Thoracic aorta (tissue), 2 donors: ENCODE data around the gene PTPRG. TPM values are rescaled to one million over a fixed set of nuclear protein-coding genes. Genes with fewer than 3 reads are reported as not detected.

Experiments
- ATAC-seq: fragments of 150-250 bp; one replicate; pipeline ENCODE4 v1.8.0; 2017; ENCODE audit warnings: low read depth; ENCODE audit not compliant: insufficient number of reproducible peaks, low FRiP score
- DNase-seq: peaks from one replicate; pipeline ENCODE4 v3.0.0-alpha.2; 2020; ENCODE audit warnings: low spot score
- H3K27ac ChIP-seq, 2 donors: fragments of 200-600 bp; sonication (generic); 1 replicate in 1 of 2; 2 replicates in 1 of 2; pipeline ENCODE4 v1.5.1; 2016; ENCODE audit warnings: mild to moderate bottlenecking in 2 of 2, moderate library complexity in 2 of 2
- H3K27me3 ChIP-seq: fragments of 200-600 bp; sonication (generic); replicated peaks from 2 replicates; pipeline ENCODE4 v1.6.0; 2016; ENCODE audit warnings: mild to moderate bottlenecking; ENCODE audit not compliant: insufficient read depth
- H3K36me3 ChIP-seq: fragments of 200-600 bp; sonication (generic); one replicate; pipeline ENCODE4 v1.5.1; 2016
- H3K4me1 ChIP-seq, 2 donors: fragments of 200-600 bp; sonication (generic); 1 replicate in 1 of 2; 2 replicates in 1 of 2; pipeline versions ENCODE4 v1.5.1 to v1.6.0; 2016; ENCODE audit warnings: low read depth in 2 of 2, mild to moderate bottlenecking in 1 of 2; ENCODE audit not compliant: control insufficient read depth in 1 of 2
- H3K4me3 ChIP-seq: fragments of 200-600 bp; sonication (generic); 2 replicates; pipeline ENCODE4 v1.5.1; 2016; ENCODE audit warnings: mild to moderate bottlenecking
- H3K9me3 ChIP-seq: fragments of 200-600 bp; sonication (generic); 2 replicates; pipeline ENCODE4 v1.5.1; 2016
- CTCF ChIP-seq: fragments of 200-600 bp; sonication (generic); IDR thresholded peaks from one replicate; pipeline ENCODE4 v1.5.1; 2019; ENCODE audit warnings: antibody characterized with exemption
- total RNA-seq, 2 donors: library from RNA; depleted of rRNA; stranded (reverse); fragments of >200 nt; gene quantifications; one replicate each; pipeline versions ENCODE4 v1.1.0 to v1.2.3, GENCODE V29; 2016

PTPRG gene
- total RNA-seq, 2 donors from 2014 or later = 154 to 208 TPM

DNA sequence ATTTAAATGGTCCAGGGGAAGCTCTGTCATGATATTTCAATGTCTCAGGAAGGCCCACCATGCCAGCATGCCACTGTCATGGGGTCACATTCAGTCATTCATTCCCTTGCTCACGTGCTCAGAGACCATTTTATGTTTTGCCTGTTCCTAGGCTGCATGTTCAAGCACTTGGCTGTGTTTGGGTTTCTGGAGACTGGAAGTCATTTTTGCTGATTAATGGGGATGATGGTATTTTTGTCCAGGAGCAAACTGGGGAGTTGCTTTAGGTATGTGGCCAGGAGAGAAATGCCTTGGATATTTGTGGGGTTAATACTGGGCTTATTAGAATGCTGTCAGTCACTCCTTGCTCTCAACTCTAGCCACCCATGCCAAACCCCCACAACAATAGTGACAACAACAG lies 303.5 kb downstream of the PTPRG start:
- no peaks in the 10 kb centered on the region for H3K9me3 ChIP-seq
- TF ChIP-seq CTCF = no peak
- DNase-seq = no peak
- H3K36me3 ChIP-seq = no peaks in the 10 kb centered on the region
- ATAC-seq = peak; percentile 74
- no peaks in the 10 kb centered on the region for H3K27me3 ChIP-seq
- H3K4me3 ChIP-seq = no peak overlapping the region
- H3K4me1 ChIP-seq = peaks cover 18 to 46% of the 10 kb centered on the region in 2 donors
- peak overlapping the region in 1 of 2 donors; percentile 56 for H3K27ac ChIP-seq

- no peak for TF ChIP-seq CTCF
- Histone ChIP-seq H3K36me3 (no peaks in the 10 kb centered on the region), H3K27me3 (no peaks in the 10 kb centered on the region), H3K4me1 (peaks cover 18 to 46% of the 10 kb centered on the region in 2 donors), H3K9me3 (no peaks in the 10 kb centered on the region), H3K27ac (peak overlapping the region in 1 of 2 donors; percentile 56), H3K4me3 (no peak overlapping the region)
- ATAC-seq (no peak), DNase-seq (no peak)
Observed at GRCh38 chr3:61865466-61866152, 304.2 kb downstream of the PTPRG start.

- Histone ChIP-seq H3K4me3 (no peak overlapping the region), H3K36me3 (no peaks in the 10 kb centered on the region), H3K27ac (no peak overlapping the region), H3K27me3 (no peaks in the 10 kb centered on the region), H3K9me3 (no peaks in the 10 kb centered on the region), H3K4me1 (peaks cover 18 to 46% of the 10 kb centered on the region in 2 donors)
- no peak for TF ChIP-seq CTCF
- no peak for ATAC-seq
- no peak for DNase-seq
Observed at GRCh38 chr3:61866153-61866542, 304.8 kb downstream of the PTPRG start.

DNA sequence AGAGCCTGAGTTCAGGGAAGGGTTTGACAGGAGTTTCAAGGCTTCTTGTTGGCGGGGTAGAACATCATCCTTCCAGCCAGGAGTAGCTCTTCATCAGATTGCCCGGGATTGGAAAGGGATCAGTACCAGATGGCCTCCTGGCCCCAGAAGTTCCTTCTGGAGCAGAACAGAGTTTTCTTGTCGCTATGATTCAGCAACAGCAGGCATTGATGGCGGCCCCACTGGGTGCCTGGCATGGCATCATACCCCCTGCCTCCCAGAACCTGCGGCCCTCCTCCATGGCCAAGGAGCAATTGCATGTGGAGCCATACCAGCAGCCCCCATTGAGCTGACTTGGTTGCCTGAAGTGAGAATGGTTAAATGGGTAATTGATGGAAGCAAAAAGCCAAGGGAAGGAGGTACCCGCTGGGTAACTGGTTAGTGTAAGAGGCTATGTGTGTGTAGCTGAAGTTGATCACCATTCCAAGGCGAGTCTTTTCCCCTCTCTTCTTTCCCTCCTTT lies 305.6 kb downstream of the PTPRG start:
- no peak for TF ChIP-seq CTCF
- no peak overlapping the region for H3K4me3 ChIP-seq
- H3K4me1 ChIP-seq = peaks cover 18 to 46% of the 10 kb centered on the region in 2 donors
- H3K27me3 ChIP-seq = no peaks in the 10 kb centered on the region
- H3K9me3 ChIP-seq = no peaks in the 10 kb centered on the region
- H3K27ac ChIP-seq = no peak overlapping the region
- no peaks in the 10 kb centered on the region for H3K36me3 ChIP-seq
- ATAC-seq (no peak), DNase-seq (no peak)

DNA sequence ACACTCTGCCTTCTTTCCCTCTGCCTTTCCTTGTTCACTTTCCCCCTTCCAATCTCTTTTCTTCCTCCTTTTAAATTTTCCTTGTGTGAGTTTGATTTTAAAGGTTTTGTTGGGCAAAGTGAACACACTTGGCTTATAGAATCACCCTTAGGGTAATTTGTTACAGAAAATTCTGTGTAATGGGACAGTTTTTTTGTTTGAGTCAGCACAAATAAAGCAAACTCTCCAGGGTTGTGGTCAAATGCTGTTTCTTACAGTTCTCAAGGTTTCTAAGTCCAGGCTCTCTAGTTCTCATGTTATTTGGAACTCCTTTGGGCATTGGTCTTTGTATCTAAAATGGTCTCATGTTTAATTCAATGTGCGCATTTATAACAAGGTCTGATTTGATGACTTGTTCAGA lies 307.1 kb downstream of the PTPRG start:
- H3K27ac ChIP-seq = no peak overlapping the region
- no peak for TF ChIP-seq CTCF
- no peak overlapping the region for H3K4me3 ChIP-seq
- no peak for DNase-seq
- peaks cover 18 to 46% of the 10 kb centered on the region in 2 donors for H3K4me1 ChIP-seq
- ATAC-seq = no peak
- no peaks in the 10 kb centered on the region for H3K9me3 ChIP-seq
- no peaks in the 10 kb centered on the region for H3K27me3 ChIP-seq
- no peaks in the 10 kb centered on the region for H3K36me3 ChIP-seq
